Vagina (tissue), 2 donors: ENCODE data around the gene CXorf49B.
"Not testable (repeated sequence)": the region's sequence is repeated elsewhere in the genome, so short reads cannot be mapped to it uniquely, and the experiment has no call there.

ENCODE experiments used
- POLR2A ChIP-seq, 2 donors: fragments of 450-650 bp; IDR thresholded peaks; one replicate each; pipeline ENCODE4 v1.6.1; 2017; ENCODE audit warnings: antibody characterized with exemption in 2 of 2, mild to moderate bottlenecking in 2 of 2, moderate library complexity in 2 of 2
- POLR2AphosphoS5 ChIP-seq, 2 donors: sonication (generic); formaldehyde crosslinking; IDR thresholded peaks; one replicate each; pipeline ENCODE4 v1.9.0; 2017; ENCODE audit warnings: antibody characterized with exemption in 2 of 2, mild to moderate bottlenecking in 2 of 2, low read depth in 1 of 2; ENCODE audit not compliant: insufficient read depth in 1 of 2
- TF ChIP-seq, protein P1 (sequence below), 3 experiments: fragments of 450-650 bp in 2 of 3; fragments of 200-600 bp in 1 of 3; sonication (generic) in 1 of 3; IDR thresholded peaks; one replicate each; pipeline ENCODE4 v1.5.1; 2017 to 2019; ENCODE audit warnings: antibody characterized with exemption in 3 of 3, mild to moderate bottlenecking in 2 of 3, moderate library complexity in 2 of 3

DNA sequence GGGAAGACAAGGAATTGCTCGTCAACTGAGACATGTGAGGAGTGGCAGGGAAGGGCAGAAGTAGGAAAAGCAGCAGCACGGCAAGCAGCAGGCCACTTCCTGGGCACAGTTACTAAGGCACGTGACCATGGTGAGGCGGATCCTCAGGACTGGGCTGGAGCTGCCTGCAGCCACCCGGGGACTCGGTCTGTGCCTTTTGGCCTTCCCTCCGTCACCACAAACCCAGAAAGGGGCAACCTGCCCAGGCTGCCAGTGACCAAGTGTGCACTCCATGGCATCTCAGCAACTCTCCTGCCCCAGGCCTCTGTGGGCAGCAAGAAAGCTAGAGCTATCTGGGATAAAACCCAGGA lies 19.8 kb downstream of the CXorf49B start:
- not testable (repeated sequence) for TF ChIP-seq POLR2AphosphoS5 (IDR thresholded peaks at IDR 0.05; ENCODE audit: insufficient read depth in 1 of 2, low read depth in 1 of 2); POLR2A (IDR thresholded peaks at IDR 0.05)
- TF ChIP-seq, protein P1, sequence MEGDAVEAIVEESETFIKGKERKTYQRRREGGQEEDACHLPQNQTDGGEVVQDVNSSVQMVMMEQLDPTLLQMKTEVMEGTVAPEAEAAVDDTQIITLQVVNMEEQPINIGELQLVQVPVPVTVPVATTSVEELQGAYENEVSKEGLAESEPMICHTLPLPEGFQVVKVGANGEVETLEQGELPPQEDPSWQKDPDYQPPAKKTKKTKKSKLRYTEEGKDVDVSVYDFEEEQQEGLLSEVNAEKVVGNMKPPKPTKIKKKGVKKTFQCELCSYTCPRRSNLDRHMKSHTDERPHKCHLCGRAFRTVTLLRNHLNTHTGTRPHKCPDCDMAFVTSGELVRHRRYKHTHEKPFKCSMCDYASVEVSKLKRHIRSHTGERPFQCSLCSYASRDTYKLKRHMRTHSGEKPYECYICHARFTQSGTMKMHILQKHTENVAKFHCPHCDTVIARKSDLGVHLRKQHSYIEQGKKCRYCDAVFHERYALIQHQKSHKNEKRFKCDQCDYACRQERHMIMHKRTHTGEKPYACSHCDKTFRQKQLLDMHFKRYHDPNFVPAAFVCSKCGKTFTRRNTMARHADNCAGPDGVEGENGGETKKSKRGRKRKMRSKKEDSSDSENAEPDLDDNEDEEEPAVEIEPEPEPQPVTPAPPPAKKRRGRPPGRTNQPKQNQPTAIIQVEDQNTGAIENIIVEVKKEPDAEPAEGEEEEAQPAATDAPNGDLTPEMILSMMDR (IDR thresholded peaks at IDR 0.05): not testable (repeated sequence)
